Muscle layer of duodenum (tissue), 2 donors: ENCODE results near the gene ROBO3.

Source experiments
- H3K27ac ChIP-seq: one replicate; pipeline ENCODE4 v1.7.0; 2013; ENCODE audit warnings: mild to moderate bottlenecking, low read length
- H3K27me3 ChIP-seq: one replicate; pipeline ENCODE4 v1.7.0; 2013; ENCODE audit warnings: low read depth, mild to moderate bottlenecking, control low read depth, low read length
- H3K36me3 ChIP-seq, 2 donors: one replicate each; pipeline ENCODE4 v1.7.0; 2013; ENCODE audit warnings: low read length in 2 of 2, control low read depth in 1 of 2, mild to moderate bottlenecking in 1 of 2; ENCODE audit not compliant: insufficient read depth in 2 of 2, control insufficient read depth in 1 of 2
- H3K4me1 ChIP-seq, 2 donors: one replicate each; pipeline ENCODE4 v1.7.0; 2013; ENCODE audit warnings: low read length in 2 of 2, mild to moderate bottlenecking in 2 of 2, control low read depth in 1 of 2, moderate library complexity in 1 of 2; ENCODE audit not compliant: insufficient read depth in 2 of 2, control insufficient read depth in 1 of 2
- H3K4me3 ChIP-seq, 2 donors: one replicate each; pipeline ENCODE4 v1.7.0; 2013; ENCODE audit warnings: low read length in 2 of 2, low read depth in 1 of 2, mild to moderate bottlenecking in 1 of 2
- H3K9me3 ChIP-seq, 2 donors: one replicate each; pipeline ENCODE4 v1.7.0; 2013; ENCODE audit warnings: low read length in 2 of 2, control low read depth in 1 of 2, mild to moderate bottlenecking in 1 of 2; ENCODE audit not compliant: control insufficient read depth in 1 of 2
- donor health status: healthy.

Gene ROBO3, protein sequence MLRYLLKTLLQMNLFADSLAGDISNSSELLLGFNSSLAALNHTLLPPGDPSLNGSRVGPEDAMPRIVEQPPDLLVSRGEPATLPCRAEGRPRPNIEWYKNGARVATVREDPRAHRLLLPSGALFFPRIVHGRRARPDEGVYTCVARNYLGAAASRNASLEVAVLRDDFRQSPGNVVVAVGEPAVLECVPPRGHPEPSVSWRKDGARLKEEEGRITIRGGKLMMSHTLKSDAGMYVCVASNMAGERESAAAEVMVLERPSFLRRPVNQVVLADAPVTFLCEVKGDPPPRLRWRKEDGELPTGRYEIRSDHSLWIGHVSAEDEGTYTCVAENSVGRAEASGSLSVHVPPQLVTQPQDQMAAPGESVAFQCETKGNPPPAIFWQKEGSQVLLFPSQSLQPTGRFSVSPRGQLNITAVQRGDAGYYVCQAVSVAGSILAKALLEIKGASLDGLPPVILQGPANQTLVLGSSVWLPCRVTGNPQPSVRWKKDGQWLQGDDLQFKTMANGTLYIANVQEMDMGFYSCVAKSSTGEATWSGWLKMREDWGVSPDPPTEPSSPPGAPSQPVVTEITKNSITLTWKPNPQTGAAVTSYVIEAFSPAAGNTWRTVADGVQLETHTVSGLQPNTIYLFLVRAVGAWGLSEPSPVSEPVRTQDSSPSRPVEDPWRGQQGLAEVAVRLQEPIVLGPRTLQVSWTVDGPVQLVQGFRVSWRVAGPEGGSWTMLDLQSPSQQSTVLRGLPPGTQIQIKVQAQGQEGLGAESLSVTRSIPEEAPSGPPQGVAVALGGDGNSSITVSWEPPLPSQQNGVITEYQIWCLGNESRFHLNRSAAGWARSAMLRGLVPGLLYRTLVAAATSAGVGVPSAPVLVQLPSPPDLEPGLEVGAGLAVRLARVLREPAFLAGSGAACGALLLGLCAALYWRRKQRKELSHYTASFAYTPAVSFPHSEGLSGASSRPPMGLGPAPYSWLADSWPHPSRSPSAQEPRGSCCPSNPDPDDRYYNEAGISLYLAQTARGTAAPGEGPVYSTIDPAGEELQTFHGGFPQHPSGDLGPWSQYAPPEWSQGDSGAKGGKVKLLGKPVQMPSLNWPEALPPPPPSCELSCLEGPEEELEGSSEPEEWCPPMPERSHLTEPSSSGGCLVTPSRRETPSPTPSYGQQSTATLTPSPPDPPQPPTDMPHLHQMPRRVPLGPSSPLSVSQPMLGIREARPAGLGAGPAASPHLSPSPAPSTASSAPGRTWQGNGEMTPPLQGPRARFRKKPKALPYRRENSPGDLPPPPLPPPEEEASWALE (N-terminal part only)

GRCh38 chr11:124865181-124865901 lies at the start of gene ROBO3:
Gene ROBO3 (plus strand): TSS chr11:124865432. CDS start chr11:124865578, 146 bp downstream.
- Histone ChIP-seq H3K4me3 (peak within 1 kb of the TSS in 1 of 2 donors; percentile 45), H3K27ac (no peak within 1 kb of the TSS), H3K27me3 (peaks cover 90% of the 10 kb centered on the region), H3K4me1 (peaks cover 0 to 47% of the 10 kb centered on the region in 2 donors), H3K9me3 (no peaks in the 10 kb centered on the region), H3K36me3 (no peaks in the 10 kb centered on the region)

DNA sequence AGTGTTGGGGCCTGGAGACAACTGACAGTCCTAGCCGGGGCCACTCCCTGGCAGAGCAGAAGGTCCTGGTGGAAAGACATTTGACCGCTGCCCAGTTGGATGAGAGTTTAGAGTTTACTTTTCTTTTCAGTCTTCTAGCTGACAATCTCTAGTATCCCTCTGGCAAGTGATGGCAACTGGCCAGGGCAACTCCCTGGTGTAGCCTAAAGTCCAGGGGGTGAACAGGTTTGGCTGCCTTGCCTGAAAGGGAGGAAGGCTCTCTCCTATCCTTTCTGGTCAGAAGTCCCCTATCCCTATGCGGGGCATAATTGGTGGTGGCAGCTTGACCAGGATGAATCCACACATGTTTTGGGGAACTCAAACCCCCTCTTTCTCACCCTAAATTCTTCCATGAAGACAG lies 48.2 kb upstream of the ROBO3 start:
- H3K9me3 ChIP-seq, result no peaks in the 10 kb centered on the region
- no peaks in the 10 kb centered on the region for H3K36me3 ChIP-seq
- no peaks in the 10 kb centered on the region for H3K4me1 ChIP-seq
- H3K27me3 ChIP-seq, result no peaks in the 10 kb centered on the region
- H3K27ac ChIP-seq, result no peak overlapping the region
- H3K4me3 ChIP-seq, result no peak overlapping the region

DNA sequence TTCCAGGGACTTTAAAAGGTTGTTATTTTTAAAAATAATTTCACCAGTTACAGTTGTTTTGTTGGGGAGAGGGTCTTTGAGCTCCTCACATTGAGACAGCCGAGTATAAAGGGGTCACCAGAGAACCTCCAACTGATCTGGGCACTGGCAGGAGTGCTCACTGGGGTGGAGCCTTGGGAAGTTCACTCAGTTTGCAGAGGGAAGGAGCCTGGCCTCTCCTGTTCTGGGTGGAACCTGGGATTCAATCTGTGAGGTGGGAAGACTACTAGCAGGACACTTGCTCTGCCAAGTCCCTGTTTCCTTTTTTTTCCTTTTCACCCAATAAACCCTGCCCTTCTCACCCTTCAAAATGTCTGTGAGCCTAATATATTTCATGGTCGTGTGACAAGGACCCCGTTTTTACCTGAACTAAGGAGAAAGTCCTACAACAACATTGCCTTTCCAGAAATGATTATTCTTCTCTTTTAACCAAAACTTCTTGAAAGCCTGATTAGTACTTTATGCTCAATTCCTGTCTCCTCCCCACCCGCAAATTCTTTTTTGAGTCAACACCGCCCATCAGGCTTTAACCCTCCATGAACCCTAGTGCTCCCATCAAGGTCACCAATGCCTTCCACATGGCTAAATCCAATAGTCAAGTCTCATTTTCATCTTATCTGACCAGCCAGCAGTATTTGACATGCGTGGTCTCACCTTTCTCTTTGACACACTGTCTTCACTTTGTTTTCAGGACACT lies 43.1 kb upstream of the ROBO3 start:
- Histone ChIP-seq H3K4me1 (no peaks in the 10 kb centered on the region), H3K27ac (no peak overlapping the region), H3K27me3 (peaks cover 4% of the 10 kb centered on the region)

DNA sequence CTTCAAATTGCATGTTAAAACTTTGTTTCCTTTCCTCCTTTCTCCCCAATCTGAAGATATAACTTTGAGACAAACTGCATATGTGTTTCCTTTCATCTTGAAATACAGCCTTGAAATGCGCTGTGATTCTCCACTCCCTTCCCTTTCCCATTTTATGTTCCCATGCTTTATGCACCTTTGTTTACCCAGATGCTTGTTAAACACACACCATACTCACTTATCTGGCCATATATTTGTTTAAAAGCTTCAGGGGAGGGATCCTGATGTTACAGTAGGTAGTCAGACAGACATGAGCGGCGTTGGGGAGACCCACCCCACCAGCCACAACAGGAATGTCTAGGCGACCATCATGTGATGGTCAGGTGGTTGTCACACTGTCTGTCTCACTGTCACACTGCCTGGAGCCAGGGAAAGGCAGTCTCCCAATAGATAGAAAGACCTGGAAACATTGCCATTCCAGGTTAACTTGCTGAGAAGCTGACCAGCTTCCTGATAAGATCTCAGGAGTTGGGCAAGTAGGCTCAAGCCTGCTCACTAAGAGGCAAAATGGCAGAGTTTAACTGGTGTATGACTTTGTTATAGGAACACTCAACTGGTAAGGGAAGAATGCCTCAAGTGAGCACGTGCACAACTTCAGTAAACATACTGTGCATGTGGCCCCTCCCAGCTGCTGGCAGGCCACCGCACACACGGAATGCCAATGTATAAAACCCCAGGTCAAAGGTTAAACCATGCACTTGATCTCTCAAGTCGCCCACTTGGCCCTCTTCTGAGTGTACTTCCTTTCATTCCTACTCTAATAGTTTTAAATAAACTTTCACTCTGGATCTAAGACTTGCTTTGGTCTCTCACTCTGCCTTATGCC lies 41.5 kb upstream of the ROBO3 start:
- H3K4me3 ChIP-seq, result no peak overlapping the region
- H3K27ac ChIP-seq, result no peak overlapping the region
- H3K4me1 ChIP-seq, result no peaks in the 10 kb centered on the region
- H3K27me3 ChIP-seq, result peaks cover 4% of the 10 kb centered on the region
- no peaks in the 10 kb centered on the region for H3K36me3 ChIP-seq
- no peaks in the 10 kb centered on the region for H3K9me3 ChIP-seq

More for the DNA sequence above, 43.1 kb upstream of the ROBO3 start:
- Histone ChIP-seq H3K36me3 (no peaks in the 10 kb centered on the region), H3K4me3 (no peak overlapping the region), H3K9me3 (no peaks in the 10 kb centered on the region)

DNA sequence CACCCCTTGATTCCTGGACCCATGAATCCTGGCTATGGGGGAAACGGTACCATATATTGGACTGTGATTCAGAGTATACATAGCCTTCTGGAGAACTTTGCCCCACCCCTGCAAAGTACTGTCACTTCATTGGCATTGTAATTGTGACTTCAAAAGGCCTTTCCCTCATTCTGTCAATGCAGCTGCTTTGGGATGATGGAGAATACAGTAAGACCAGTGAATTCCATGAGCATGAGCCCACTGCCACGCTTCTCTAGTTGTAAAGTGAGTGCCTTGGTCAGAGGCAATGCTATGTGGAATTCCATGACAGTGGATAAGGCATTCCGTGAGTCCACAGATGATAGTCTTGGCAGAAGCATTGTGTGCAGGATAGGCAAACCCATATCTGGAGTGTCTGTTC lies 39.4 kb upstream of the ROBO3 start:
- H3K27me3 ChIP-seq, result peaks cover 4% of the 10 kb centered on the region
- no peaks in the 10 kb centered on the region for H3K9me3 ChIP-seq
- no peak overlapping the region for H3K4me3 ChIP-seq
- no peaks in the 10 kb centered on the region for H3K36me3 ChIP-seq
- no peaks in the 10 kb centered on the region for H3K4me1 ChIP-seq
- no peak overlapping the region for H3K27ac ChIP-seq

DNA sequence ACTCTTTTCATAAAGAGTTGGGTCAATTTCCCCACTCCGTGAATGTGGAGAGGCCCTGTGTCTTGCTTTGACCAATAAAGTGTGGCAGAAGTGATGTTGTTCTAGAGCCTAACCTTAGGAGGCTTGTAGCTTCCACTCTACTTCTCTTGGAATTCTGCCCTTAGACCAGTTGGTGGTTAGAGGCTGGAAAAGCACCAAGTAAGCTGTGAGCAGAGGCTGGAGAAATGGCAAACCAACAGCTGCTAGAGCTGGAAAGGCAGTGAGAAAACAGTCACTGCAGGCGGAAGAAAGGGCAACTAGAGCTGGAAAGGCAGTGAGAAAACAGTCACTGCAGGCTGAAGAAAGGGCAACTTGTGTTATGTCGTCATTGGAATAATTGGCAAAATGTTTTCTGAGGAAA lies 35.2 kb upstream of the ROBO3 start:
- Histone ChIP-seq H3K27me3 (peaks cover 4% of the 10 kb centered on the region), H3K4me1 (no peaks in the 10 kb centered on the region), H3K4me3 (no peak overlapping the region), H3K27ac (no peak overlapping the region), H3K36me3 (no peaks in the 10 kb centered on the region), H3K9me3 (no peaks in the 10 kb centered on the region)

GRCh38 chr11:124830749-124831148 lies 34.5 kb upstream of the ROBO3 start:
- no peaks in the 10 kb centered on the region for H3K36me3 ChIP-seq
- H3K27ac ChIP-seq, result no peak overlapping the region
- H3K9me3 ChIP-seq, result no peaks in the 10 kb centered on the region
- H3K27me3 ChIP-seq, result peaks cover 3% of the 10 kb centered on the region
- H3K4me1 ChIP-seq, result no peaks in the 10 kb centered on the region
- no peak overlapping the region for H3K4me3 ChIP-seq

DNA sequence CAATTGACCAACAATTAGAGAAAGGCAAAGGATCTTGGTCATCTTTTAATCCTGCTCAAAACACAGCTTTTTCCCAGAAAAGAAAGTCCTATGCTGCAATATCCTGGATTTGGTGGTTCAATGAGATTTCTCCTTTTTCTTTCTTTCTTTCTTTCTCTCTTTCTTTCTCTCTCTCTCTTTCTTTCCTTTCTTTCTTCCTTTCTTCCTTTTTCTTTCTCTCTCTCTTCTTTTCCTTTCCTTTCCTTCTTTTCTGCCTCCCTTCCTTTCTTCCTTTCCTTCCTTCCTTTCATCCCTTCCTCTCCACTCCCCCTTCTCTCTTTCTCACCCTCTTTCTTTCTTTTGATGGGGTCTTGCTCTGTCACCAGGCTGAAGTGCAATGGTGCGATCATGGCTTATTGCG lies 33.3 kb upstream of the ROBO3 start:
- Histone ChIP-seq H3K4me1 (no peaks in the 10 kb centered on the region), H3K9me3 (no peaks in the 10 kb centered on the region)

DNA sequence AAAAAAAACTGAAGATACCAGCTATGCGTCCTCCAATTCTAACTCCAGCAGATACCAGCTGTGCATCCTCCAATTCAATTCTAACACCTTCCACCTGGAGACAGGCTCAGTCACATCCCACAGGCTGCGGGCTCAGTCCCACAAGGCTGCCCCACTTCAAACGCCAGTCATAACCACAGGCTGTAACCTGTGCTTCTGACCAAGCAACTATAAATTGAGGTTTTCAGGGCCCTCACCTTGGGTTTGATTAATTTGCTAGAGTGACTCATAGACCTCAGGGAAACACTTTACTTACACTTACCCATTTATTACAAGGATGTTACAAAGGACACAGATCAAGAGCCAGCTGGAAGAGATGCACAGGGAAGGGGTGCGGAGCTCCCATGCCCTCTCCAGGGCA lies 32.7 kb upstream of the ROBO3 start:
- no peaks in the 10 kb centered on the region for H3K9me3 ChIP-seq
- H3K36me3 ChIP-seq, result no peaks in the 10 kb centered on the region
- H3K4me3 ChIP-seq, result no peak overlapping the region
- H3K27me3 ChIP-seq, result no peaks in the 10 kb centered on the region
- no peaks in the 10 kb centered on the region for H3K4me1 ChIP-seq
- no peak overlapping the region for H3K27ac ChIP-seq

More for the DNA sequence above, 33.3 kb upstream of the ROBO3 start:
- H3K36me3 ChIP-seq, result no peaks in the 10 kb centered on the region
- H3K27ac ChIP-seq, result no peak overlapping the region
- H3K4me3 ChIP-seq, result no peak overlapping the region
- no peaks in the 10 kb centered on the region for H3K27me3 ChIP-seq
